Activated gamma-delta T cell treated with anti-CD3 and anti-CD28 coated beads, Interleukin-2, amount 50 U/mL, for 16 hours (primary cell): ENCODE data around the gene SLC27A1.
A peak's percentile ranks its signal among the peaks of the same experiment; 100 is the strongest.

ENCODE experiments used
- DNase-seq: peaks from one replicate; pipeline ENCODE4 v3.0.0-alpha.2; 2020; ENCODE audit warnings: low read depth

The SLC27A1 gene

DNA sequence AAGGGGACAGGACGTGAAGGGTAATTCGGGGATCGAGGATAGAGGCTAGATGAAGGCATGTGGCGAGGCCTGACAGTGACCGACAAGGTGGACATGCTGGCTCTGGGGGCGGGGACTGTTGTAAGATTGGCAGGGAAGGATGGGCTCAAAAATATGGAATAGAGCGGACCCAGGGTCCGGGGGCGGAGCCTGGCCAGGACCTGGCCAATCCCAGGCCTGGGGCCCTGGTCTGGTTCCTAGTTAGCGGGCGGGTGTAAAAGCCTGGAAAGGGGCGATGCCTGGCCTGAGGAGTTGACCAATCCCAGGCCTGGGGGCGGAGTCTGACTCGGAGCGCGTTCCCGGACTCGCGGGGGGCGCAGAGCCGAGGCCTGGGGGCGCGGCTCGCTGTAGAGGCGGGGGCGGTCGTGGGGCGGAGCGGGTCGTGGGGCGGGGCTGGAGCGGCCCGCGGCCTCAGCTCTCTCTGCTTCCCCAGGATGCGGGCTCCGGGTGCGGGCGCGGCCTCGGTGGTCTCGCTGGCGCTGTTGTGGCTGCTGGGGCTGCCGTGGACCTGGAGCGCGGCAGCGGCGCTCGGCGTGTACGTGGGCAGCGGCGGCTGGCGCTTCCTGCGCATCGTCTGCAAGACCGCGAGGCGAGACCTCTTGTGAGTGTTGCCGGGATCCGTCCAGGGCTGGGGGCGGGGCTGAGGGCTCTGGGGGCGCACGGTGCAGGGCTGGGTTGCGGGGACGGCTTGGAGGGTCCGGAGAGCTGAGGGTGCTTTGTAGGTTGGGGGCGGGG is at the start of gene SLC27A1:
SLC27A1 (plus strand) TSS at position 457 of the 774 bp plus-strand sequence; CDS start at position 474, 17 bp downstream.
- DNase-seq: peak; percentile 81

GRCh38 chr19:17421942-17422341 is 48.4 kb upstream of the SLC27A1 start:
- DNase-seq: no peak

- no peak for DNase-seq
Observed at GRCh38 chr19:17423429-17424208, 46.7 kb upstream of the SLC27A1 start.

DNA sequence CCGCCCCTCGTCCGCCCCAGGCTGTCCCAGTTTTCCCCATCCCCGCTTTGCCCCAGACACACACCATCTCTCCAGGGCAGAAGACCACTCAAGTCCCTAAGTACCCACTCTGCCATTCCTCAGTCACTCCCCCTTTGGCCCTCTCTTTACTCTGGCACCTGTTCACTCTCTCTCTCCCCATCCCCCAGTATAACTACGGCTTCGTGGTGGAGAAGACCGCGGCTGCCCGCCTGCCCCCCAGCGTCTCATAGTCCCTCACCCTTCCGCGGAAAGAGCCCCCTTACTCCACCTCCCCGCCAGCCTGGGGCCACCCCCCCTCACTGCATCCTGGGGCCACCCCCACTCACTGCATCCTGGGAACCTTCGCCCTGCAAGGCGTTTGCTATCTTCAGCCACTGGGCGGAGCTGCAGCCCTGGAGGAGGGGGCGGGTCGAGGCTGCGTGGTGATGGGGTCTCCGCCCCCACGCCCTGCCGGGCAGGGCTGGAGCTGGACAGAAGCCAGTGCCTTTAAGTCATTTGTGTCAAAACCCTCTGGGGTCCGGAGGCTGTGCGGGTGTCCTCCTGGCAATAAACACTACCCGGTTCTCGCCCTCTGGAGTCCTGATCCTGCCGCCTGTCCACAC is 45.5 kb upstream of the SLC27A1 start:
- no peak for DNase-seq

- DNase-seq: no peak
Observed at GRCh38 chr19:17429641-17430113, 40.6 kb upstream of the SLC27A1 start.

- no peak for DNase-seq
Observed at GRCh38 chr19:17431417-17431816, 38.9 kb upstream of the SLC27A1 start.

DNA sequence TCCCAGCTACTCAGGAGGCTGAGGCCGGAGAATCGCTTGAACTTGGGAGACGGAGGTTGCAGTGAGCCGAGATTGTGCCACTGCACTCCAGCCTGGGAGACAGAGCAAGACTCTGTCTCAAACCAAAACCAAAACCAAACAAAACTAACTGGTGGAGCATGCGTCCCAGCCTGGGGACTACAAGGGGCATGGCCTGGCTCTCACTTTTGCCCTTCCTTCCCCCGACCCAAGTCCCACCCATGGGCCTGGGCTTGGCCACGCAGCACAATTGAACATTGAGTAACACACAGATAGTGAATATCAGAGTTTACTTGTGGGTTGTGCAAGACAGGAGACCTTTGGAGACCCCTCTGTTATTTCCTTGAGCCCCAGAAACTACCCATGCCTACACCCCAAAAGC is 35.1 kb upstream of the SLC27A1 start:
- no peak for DNase-seq

- no peak for DNase-seq
Observed at GRCh38 chr19:17436094-17436873, 34.0 kb upstream of the SLC27A1 start.

- no peak for DNase-seq
Observed at GRCh38 chr19:17436874-17437267, 33.5 kb upstream of the SLC27A1 start.

DNA sequence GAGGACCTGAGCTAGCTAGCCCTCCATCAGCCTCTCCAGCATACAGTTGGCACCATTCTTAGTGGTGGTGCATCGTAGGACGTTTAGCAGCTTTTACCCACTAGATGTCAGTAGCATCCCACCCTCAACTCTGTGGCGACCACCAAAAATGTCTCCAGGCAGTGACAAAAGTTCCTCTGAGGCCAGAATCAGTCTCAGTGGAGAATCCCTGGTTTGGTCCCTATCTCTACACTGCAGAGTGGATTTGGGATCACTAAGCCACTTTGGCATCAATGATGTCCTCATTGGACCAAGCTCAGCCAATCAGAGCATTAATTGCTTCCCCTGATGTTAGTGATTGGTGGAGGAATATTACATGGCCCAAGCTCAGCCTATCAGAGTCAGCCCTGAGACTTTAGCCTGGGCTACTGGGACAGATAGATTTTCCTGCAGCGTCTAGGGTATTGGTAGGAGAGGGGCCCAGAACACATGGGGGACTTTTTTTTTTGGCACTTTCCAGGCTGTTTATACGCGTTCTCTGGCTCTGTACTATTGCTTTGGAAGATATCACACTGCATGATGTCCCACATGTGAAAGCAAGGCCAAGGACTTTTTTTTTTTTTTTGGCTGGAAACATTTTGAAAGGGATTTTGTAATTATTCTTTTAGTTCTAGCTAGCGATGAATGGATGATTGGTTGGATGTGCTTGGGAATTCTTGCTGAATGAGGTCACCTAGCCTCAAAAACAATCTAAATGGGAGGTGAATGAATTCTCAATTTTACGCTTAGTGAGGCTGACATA is 28.9 kb upstream of the SLC27A1 start:
- no peak for DNase-seq

GRCh38 chr19:17445526-17446165 is 24.7 kb upstream of the SLC27A1 start:
- DNase-seq: no peak

GRCh38 chr19:17447704-17448130 is 22.6 kb upstream of the SLC27A1 start:
- DNase-seq: no peak

GRCh38 chr19:17448131-17448967 is 22.0 kb upstream of the SLC27A1 start, which contains the start of gene TMEM221:
TSS of gene TMEM221 (minus strand) at chr19:17448668. CDS start at chr19:17448462, 206 bp downstream.
- DNase-seq: peak; percentile 19

GRCh38 chr19:17450264-17451075 is 19.9 kb upstream of the SLC27A1 start:
- no peak for DNase-seq

DNA sequence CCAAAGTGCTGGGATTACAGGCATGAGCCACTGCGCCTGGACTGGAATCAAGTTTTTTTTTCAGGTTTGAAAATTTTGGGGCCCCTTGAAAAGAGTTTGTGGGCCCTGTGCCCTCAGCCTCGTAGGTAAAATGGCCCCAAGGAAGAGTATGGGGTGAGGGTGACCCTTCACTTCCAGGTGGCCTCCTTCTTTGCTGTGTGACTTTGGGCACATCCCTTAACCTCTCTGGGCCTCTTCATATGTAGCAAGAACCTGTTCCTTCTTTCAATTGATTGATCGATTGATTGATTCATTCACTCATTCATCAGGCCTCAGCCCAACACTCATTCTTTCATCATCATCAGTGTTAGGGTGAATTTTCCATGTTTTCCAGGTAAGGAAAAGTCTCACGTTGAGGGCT is 18.5 kb upstream of the SLC27A1 start:
- no peak for DNase-seq

GRCh38 chr19:17454576-17455071 is 15.7 kb upstream of the SLC27A1 start:
- no peak for DNase-seq

DNA sequence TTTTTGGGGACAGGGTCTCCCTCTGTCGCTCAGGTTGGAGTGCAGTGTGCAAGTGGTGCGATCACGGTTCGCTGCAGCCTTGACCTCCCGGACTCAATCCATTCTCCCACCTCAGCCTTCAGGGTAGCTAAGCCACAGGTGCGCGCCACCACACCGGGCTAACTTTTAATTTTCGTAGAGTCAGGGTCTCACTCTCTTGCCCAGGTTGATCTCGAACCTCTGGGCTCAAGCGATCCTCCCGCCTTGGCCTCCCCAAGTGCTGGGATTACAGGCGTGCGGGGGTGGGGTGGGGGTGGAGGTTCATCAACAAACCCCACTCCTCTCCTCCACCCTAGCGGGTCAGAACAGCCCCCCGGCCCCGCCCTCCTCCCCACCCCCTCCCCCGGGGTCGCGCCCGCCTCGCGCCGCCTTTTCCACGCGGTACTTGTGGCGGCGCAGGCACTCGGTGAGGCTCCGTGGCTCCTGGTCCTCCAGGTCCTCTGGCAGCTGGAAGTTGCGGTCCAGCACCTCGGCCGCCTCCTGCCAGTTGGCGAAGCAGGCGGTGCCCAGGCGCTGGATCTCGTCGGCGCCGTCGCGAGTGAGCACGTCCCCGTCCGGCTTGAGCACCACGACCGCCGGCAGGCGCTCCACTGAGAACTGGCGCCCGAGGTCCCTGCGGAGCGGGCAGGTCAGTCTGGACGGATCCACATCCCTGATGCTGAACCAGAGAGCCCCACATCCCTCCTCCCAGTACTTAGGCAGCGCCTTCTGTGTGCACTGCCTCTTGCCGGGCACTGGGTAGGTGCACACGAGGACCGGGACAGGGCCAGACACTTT is 14.8 kb upstream of the SLC27A1 start:
- DNase-seq: no peak

DNA sequence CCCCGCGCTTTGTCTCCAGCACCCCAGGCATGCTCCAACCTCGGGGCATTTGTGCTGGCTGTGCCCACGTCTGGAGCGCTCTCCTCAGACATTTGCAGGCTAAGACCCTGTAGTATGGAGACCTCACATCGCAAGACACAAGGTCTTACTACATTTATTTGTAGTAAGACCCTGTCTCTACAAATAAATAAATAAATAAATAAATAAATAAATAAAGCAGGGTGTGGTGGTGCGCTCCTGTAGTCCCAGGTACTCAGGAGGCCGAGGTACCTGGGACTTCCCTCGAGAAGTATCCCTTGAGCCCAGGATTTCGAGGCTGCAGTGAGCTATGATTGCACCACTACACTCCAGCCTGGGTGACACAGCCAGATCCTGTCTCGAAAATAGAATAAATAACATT is 14.2 kb upstream of the SLC27A1 start:
- no peak for DNase-seq
